OCI-LY1 (cell line): Measurements from ENCODE around the gene SPSB1.

Source experiments
- H2AFZ ChIP-seq: fragments of 200-600 bp; sonication (generic), shearing (Covaris generic); 2 replicates; pipeline ENCODE4 v1.6.0; 2014; ENCODE audit warnings: antibody characterized with exemption, mild to moderate bottlenecking, low read length
- H3F3A ChIP-seq: fragments of 200-600 bp; sonication (generic), shearing (Covaris generic); 2 replicates; pipeline ENCODE4 v1.6.0; 2014; ENCODE audit warnings: mild to moderate bottlenecking, antibody characterized with exemption, low read length, moderate library complexity; ENCODE audit not compliant: insufficient read depth
- H3K27ac ChIP-seq: fragments of 200-600 bp; sonication (generic); 2 replicates; pipeline ENCODE4 v1.5.1; 2014; ENCODE audit warnings: low read length, mixed run types, mild to moderate bottlenecking, low read depth; ENCODE audit not compliant: poor library complexity, severe bottlenecking
- H3K27me3 ChIP-seq: fragments of 200-600 bp; sonication (generic); 2 replicates; pipeline ENCODE4 v1.6.0; 2014; ENCODE audit warnings: antibody characterized with exemption, mild to moderate bottlenecking, low read length, moderate library complexity; ENCODE audit not compliant: insufficient read depth
- H3K36me3 ChIP-seq: fragments of 200-600 bp; sonication (generic); 2 replicates; pipeline ENCODE4 v1.6.1; 2014; ENCODE audit warnings: mild to moderate bottlenecking, antibody characterized with exemption, low read length, moderate library complexity, mixed read lengths; ENCODE audit not compliant: insufficient read depth
- H3K4me1 ChIP-seq: fragments of 200-600 bp; sonication (generic); 2 replicates; pipeline ENCODE4 v1.5.1; 2014; ENCODE audit warnings: mild to moderate bottlenecking, low read length, moderate library complexity; ENCODE audit not compliant: insufficient read depth, severe bottlenecking
- H3K4me2 ChIP-seq: fragments of 200-600 bp; sonication (generic), shearing (Covaris generic); 2 replicates; pipeline ENCODE4 v1.6.1; 2014; ENCODE audit warnings: low read length
- H3K4me3 ChIP-seq: fragments of 200-600 bp; sonication (generic); 2 replicates; pipeline ENCODE4 v1.5.1; 2014; ENCODE audit warnings: low read length, low read depth, mild to moderate bottlenecking, mixed read lengths; ENCODE audit not compliant: poor library complexity, severe bottlenecking
- H3K79me2 ChIP-seq: fragments of 200-600 bp; shearing (Covaris generic); 2 replicates; pipeline ENCODE4 v1.6.1; 2016; ENCODE audit warnings: mixed run types, low read length, mixed read lengths; ENCODE audit not compliant: insufficient read depth
- H3K9ac ChIP-seq: fragments of 200-600 bp; sonication (generic), shearing (Covaris generic); 2 replicates; pipeline ENCODE4 v1.6.1; 2014; ENCODE audit warnings: mild to moderate bottlenecking, low read length, mixed read lengths
- H3K9me2 ChIP-seq: fragments of 200-600 bp; sonication (generic), shearing (Covaris generic); 2 replicates; pipeline ENCODE4 v1.6.1; 2014; ENCODE audit warnings: low read depth, mild to moderate bottlenecking, low read length, mixed read lengths
- H3K9me3 ChIP-seq: fragments of 200-600 bp; shearing (Covaris generic); 2 replicates; pipeline ENCODE4 v1.6.1; 2014; ENCODE audit warnings: low read length, mixed read lengths
- H4K20me1 ChIP-seq: fragments of 200-600 bp; sonication (generic), shearing (Covaris generic); 2 replicates; pipeline ENCODE4 v1.6.0; 2016; ENCODE audit warnings: mild to moderate bottlenecking, low read length; ENCODE audit not compliant: insufficient read depth
- EZH2 ChIP-seq: fragments of 200-600 bp; sonication (generic), shearing (Covaris generic); IDR thresholded peaks from 2 replicates; pipeline ENCODE4 v1.8.0; 2017; ENCODE audit warnings: borderline replicate concordance, mixed run types, mild to moderate bottlenecking, antibody characterized with exemption, low read length, moderate library complexity, mixed read lengths
- TF ChIP-seq, protein P1 (sequence below): fragments of 200-600 bp; sonication (generic), shearing (Covaris generic); IDR thresholded peaks from 2 replicates; pipeline ENCODE4 v1.5.1; 2017; ENCODE audit warnings: mild to moderate bottlenecking, antibody characterized with exemption, low read length, moderate library complexity, mixed read lengths

SPSB1 gene

DNA sequence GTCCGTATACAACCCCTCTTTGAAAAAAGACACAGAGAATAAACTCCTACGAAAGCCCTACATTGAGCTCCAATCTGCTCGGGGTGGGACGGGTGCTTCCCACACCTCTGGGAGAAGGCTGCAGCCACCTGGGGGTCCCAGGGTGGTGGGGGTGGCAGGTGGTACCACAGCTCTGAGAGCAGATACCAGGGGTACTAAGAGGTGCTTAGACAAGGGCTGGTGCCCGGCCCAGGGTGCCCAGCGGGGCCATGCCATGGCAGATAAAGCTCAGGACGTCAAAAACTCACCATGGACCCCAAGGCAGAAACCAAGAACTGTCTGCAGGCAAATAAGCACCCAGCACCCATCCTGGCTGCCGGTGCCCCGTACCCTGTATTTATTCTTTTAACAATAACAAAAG, 75.1 kb downstream of the SPSB1 start:
- Histone ChIP-seq H3K4me3 (no peak overlapping the region), H4K20me1 (no peaks in the 10 kb centered on the region), H3K9ac (no peak overlapping the region), H3K9me3 (no peaks in the 10 kb centered on the region), H3K79me2 (no peaks in the 10 kb centered on the region), H3K36me3 (0 out of 2 replicates have a peak, but pooled peaks cover 9% of the 10 kb centered on the region), H3K27ac (no peak overlapping the region), H3F3A (no peaks in the 10 kb centered on the region), H3K4me1 (peaks cover 6% of the 10 kb centered on the region), H3K27me3 (no peaks in the 10 kb centered on the region; the same call in 1 of the 2 replicates), H3K4me2 (no peak overlapping the region), H3K9me2 (no peaks in the 10 kb centered on the region), H2AFZ (no peak overlapping the region)
- TF ChIP-seq EZH2 = no peak
- TF ChIP-seq, protein P1, sequence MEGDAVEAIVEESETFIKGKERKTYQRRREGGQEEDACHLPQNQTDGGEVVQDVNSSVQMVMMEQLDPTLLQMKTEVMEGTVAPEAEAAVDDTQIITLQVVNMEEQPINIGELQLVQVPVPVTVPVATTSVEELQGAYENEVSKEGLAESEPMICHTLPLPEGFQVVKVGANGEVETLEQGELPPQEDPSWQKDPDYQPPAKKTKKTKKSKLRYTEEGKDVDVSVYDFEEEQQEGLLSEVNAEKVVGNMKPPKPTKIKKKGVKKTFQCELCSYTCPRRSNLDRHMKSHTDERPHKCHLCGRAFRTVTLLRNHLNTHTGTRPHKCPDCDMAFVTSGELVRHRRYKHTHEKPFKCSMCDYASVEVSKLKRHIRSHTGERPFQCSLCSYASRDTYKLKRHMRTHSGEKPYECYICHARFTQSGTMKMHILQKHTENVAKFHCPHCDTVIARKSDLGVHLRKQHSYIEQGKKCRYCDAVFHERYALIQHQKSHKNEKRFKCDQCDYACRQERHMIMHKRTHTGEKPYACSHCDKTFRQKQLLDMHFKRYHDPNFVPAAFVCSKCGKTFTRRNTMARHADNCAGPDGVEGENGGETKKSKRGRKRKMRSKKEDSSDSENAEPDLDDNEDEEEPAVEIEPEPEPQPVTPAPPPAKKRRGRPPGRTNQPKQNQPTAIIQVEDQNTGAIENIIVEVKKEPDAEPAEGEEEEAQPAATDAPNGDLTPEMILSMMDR = no peak

DNA sequence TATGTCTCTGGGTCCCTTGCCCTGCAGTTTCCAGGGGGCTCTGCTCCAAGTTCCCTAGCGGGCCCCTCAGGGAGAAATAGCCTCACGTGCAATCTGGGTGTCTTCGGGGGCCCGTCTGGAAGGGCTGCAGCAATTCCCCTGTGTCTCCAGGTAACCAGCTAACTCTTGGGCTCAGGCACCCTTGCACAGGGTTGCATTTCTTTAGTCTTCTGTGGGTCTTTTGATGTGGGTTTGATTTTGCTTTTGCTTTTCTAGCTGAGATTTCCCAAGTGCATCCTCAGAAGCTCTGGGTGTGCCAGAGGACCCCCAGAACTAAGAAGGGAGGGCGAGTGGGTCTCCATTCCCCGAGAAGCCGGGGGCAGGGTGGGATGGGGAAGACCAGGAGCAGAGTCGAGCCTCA, 75.7 kb downstream of the SPSB1 start:
- H3K4me1 ChIP-seq = peaks cover under 1% of the 10 kb centered on the region
- no peak overlapping the region for H2AFZ ChIP-seq
- no peak overlapping the region for H3K4me3 ChIP-seq
- H3F3A ChIP-seq = no peaks in the 10 kb centered on the region
- H3K9ac ChIP-seq = no peak overlapping the region
- H3K9me2 ChIP-seq = no peaks in the 10 kb centered on the region
- no peaks in the 10 kb centered on the region for H3K79me2 ChIP-seq
- H3K27ac ChIP-seq = no peak overlapping the region
- no peaks in the 10 kb centered on the region for H3K9me3 ChIP-seq
- 0 out of 2 replicates have a peak, but pooled peaks cover 9% of the 10 kb centered on the region for H3K36me3 ChIP-seq
- no peak for TF ChIP-seq EZH2
- TF ChIP-seq, protein P1 = no peak
- no peak overlapping the region for H3K4me2 ChIP-seq
- no peaks in the 10 kb centered on the region; the same call in 1 of the 2 replicates for H3K27me3 ChIP-seq
- H4K20me1 ChIP-seq = no peaks in the 10 kb centered on the region

DNA sequence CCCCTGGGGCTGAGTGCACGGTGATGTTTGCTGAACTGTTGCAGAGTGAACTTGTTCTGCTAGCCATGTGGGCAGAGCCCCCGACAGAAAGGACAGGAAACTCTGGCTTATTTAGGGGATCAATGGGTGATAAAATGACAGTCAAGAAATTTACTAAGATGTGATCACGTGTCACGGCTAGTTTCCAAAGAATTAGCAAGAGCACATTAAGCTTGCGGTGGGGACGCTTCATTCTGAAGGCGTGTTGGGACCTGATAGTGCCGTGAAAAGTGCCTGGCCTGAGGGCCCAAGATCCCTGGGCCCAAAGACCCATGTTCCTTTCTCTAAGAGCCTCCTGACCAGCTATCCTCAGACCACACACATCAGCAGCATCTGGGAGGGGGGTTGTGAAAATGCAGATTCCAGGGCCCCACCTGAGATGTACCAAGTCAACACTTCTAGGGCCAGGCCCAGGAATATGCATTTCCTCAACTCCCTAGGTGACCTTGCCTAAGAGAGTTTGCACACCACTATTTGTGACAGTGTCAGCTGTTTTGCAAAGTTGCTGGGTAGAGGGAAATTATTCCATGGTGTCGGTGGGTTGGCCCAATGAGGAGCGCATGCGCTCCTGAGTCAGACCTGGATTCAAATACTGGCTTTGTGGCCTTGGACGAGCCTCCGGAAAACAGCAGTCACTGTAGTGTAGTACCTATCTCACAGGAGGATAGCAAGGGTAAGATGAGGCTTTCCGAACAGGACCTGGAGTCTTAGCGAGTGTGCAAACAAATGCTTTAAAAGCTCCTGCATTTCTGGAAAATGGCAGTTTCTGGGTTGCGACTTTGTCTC, 77.5 kb downstream of the SPSB1 start:
- no peaks in the 10 kb centered on the region; the same call in 1 of the 2 replicates for H3K27me3 ChIP-seq

More for the DNA sequence above, 77.5 kb downstream of the SPSB1 start:
- Histone ChIP-seq H3F3A (no peaks in the 10 kb centered on the region), H3K9me2 (no peaks in the 10 kb centered on the region), H3K27ac (no peak overlapping the region), H3K9ac (no peak overlapping the region), H3K79me2 (no peaks in the 10 kb centered on the region), H2AFZ (no peak overlapping the region), H3K4me2 (no peak overlapping the region), H3K4me1 (no peaks in the 10 kb centered on the region), H4K20me1 (no peaks in the 10 kb centered on the region), H3K4me3 (no peak overlapping the region), H3K36me3 (0 out of 2 replicates have a peak, but pooled peaks cover 9% of the 10 kb centered on the region), H3K9me3 (no peaks in the 10 kb centered on the region)
- TF ChIP-seq EZH2 = no peak
- TF ChIP-seq, protein P1 = no peak
